Myocyte (in vitro differentiated cells): Measurements from ENCODE around the gene ZNF217. TPM values are rescaled to one million over a fixed set of nuclear protein-coding genes. Genes with fewer than 3 reads are reported as not detected.
"Not testable (repeated sequence)": the region's sequence is repeated elsewhere in the genome, so short reads cannot be mapped to it uniquely, and the experiment has no call there.

Source experiments
- DNase-seq: peaks from one replicate; pipeline ENCODE4 v3.0.0-alpha.2; 2012; ENCODE audit warnings: low read depth
- total RNA-seq: library from RNA; depleted of rRNA; stranded (reverse); fragments of >200 nt; gene quantifications from 2 replicates; pipeline ENCODE4 v1.2.3, GENCODE V29; 2014

ZNF217 gene
- total RNA-seq, 1 donor from 2014 or later = 25.1 TPM

DNA sequence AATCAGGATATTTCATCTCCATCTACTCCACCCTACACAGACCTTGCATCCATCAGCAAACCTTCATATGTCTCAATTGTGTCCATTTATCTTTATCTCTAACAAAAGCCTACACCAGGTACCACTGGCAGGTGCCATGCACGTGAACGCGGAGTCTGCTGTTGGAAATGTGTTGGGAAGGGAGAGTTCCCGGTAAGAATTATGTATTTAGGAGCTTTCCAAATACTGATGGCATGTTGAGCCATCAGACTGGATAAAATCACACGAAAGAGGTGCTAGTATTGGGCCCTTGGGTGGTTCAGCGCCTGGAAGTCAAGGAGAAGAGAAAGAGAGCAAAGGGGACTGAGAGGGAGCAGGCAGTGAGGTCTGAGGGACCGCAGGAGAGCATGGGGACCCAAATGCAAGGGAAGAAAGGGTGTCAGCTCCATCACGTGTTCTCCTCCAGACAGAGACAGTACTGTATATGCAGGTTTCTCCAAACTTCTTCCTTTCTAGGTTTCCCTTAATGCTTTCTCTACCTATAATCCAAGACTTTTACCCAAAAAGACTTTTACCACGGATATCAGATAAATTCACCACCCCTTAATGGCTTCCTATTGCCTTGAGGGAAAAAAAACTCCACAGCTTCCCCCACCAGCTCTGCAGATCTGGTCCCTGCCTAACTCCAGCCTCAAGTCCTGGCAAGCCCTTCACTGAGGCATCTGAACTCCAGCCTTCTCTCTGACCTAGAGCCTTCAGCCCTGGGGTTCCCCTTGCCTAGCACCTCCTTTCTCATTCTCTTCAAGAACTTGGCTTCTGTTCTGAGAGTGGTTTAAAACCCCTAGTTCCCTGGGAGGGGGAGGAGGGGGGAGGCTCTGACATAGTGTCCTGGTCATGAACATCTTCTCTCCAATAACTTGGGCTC, 4.8 kb upstream of the ZNF217 start:
- DNase-seq = no peak

DNA sequence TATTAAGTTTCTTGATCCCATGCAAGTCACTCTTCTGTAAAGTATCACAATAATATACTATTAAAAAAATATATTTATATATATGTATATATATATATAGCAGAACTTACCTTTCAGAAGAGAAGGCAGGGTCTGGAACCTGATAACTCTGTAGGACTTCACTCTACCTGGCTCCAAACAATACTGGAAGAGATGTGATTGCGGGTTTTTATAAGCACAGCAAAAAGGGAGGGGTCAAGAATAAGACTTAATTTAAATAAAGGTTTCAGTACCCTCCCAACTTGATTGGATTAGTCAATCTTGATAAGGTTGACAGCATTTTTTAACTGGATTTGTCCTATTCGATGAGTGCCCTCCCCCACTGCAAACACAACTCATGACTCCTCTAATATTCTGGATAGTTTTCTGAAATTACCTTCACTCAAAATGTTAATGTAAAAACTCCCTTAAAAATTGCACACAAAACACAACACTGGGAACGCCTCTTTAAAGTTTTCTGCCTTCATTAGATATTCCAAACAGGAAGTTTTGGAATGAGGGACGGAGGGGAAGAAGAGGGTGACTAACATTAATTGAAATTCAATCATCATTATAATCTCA, 4.0 kb upstream of the ZNF217 start:
- no peak for DNase-seq

DNA sequence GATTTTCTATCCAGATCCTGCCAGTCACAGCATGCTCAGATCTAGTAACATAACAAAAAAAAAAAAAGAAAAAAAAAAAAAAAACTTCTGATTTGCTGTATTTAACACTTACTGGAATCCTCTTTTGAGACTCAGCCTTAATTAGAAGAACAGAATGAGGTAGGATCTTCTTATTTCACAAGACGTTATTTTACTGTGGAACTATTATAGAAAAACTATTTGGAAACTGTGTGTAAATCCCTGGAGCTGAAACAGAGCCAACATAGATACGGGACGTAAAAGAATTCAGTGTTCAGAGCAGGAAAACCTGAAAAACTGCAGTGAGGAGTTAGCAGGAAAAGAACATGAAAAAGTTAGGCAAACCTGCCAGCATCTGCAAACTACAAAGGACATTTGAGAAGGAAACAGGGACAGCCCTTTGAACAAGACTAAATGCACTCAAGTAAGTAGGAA, 3.4 kb upstream of the ZNF217 start:
- DNase-seq = no peak

DNA sequence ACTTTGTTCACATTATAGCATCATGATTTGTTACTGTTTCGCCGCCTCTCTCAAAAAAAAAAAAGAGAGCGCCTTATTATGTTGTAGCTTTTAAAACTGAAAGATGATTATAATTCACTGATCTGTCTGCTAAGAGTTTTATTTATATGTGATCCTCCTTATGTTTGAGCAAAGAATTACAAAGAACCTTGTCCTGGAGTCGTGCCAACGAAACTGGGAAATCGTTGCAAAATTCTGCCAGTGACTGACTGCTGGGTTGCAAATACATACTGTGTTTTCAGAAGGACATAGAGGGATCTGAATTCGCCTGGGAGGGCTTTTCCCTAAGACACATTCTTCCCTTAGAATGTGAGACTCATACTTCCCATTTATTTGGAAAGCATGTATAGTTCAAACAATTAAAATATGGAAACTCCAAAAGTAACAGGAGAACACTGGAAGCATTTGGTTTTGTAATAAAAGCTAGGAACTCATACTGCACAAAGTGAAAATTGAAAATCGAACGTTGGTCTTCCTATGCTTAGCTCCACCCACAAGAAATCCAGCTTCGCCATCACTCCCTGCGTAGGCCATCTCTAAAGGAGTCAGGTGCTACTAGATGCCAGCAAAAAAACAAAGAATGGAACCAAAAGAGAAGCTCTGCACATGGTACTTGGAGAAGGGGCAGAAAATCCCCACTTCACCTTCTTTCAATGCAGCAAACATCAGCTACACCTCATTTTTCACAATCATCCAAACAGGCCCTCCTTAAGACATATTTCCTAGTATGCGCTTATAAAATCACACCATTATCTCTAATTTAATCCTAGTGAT, 2.8 kb upstream of the ZNF217 start:
- not testable (repeated sequence) for DNase-seq

DNA sequence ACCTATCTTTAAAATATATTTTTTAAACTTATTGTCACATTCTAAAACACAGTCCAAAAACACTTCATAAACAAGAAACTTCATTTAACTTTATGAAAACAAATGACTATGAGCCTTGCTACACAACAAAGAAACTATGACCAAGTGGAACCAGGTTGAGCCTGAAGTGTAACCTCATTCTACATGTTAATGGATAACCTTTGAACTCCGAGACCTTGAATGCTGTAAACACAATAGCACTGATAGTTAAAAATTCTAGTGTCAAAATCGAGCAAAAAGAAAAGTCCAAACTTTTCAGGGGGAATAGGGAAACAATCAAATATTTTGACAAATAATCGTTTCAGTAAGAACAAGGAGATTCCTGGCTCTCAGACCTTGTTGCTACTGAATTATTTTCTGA, 2.1 kb upstream of the ZNF217 start:
- DNase-seq = not testable (repeated sequence)

DNA sequence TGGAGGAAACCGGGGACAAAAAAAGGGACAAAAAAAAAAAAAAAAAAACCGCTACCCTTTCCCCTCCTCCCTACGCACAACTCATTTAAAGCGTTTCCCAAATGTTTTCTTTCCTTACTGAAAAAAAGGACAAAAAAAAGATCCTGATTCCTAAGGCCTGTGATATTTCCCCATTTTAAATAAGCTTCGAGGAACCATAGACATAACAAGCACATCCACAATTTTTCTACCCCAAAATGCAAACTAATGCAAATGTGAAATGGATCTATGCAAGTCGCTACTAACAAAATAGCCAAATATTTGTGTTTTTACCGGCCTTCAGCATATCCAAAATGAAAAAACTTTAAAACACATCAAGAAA, 1.4 kb upstream of the ZNF217 start:
- no peak for DNase-seq

DNA sequence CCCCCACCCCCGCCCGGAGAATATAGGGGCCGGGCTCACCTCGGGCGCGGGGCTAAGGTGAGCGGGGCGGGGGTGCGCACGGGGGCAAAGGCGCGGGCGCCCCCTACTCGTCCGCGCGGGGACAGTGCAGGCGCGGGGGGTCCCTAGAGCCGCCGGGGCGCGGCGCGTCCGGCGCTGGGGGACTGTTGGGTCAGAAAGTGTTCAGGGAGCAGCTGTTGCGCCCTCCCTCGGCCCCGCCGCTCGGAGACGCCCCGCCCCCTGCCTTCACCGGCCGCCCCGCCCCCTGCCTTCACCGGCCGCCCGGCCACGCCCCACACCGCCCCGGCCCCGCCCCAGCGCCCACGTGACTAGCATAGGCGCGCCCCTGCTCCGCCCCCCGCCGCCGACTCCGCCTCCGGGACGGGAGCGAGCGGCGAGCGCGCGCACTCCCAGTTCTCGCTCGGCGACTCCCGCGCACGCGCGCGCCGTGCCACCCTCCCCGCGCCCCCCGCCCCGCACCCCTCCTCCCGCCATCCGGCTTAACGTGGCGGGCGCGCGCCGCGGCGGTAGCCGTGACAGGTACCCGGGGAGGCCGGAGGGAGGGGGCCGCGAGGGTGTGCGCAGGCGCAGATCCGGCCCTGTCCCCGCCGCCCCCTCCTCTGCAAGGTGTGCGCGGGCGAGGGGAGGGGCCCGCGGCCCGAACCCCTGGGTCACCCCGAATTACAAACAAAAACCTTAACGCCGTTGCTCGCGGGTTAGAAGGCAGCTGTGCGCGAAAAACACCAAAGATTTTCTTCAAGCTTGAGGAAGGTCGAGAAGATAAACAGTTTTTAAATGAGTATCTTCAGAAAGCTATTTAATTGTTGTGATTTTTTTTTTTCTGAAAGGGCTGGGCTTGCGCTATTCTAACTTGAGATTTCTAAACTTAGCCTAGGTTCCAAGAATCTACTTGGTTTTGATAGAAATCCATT, 704 bp upstream of the ZNF217 start:
- peak; percentile 91 for DNase-seq

- DNase-seq = peak; percentile 58
Measured at GRCh38 chr20:53592992-53593465, 610 bp downstream of the ZNF217 start.

DNA sequence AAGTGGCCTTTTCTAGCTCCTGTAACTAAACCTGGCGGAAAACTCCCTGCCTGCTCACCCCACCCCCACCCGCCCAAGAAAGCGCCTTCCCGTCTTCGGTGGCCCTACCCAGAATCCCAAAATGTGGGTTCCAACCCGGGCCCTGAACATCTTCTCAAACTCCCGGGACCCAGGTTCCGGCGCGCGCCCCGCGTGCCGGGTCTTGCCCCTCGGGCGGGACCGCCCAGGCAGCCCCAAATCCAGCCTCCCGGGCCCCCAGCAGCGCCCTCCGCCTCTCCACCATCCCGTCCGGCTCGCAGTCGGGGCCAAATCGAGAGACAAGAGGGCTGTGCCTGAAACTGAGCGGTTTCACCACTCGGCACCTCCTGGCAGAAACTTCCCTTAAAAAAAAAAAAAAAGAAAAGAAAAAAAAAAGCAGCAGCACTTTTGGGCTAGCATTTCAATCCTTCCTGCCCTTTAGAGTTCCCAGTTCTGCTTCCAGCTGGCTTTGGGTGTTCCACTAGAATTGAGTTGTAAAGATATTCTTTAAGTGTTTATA, 1.1 kb downstream of the ZNF217 start:
- peak; percentile 81 for DNase-seq

GRCh38 chr20:53591941-53592441, 1.6 kb downstream of the ZNF217 start:
- peak; percentile 30 for DNase-seq

- DNase-seq = peak; percentile 29
Measured at GRCh38 chr20:53591206-53591741, 2.4 kb downstream of the ZNF217 start.

DNA sequence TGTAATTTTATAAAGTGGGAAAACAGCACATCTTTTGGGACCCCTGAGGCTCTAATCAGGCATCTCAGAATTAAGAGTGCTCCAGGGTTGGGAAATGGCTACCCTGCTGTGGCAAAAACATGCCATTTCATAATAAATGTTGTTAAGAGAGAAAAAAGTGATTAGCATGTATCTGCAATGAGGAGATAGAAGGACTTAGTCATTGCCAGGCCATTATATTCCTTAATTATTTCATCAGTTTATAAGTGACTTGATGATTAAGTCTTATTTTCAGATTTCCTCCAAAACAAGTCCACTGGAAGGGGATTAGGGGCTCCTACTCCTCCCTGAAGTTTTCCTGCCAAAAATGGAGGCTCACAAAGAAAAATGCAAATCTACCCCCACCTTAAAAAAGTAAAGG, 3.0 kb downstream of the ZNF217 start:
- peak; percentile 18 for DNase-seq

DNA sequence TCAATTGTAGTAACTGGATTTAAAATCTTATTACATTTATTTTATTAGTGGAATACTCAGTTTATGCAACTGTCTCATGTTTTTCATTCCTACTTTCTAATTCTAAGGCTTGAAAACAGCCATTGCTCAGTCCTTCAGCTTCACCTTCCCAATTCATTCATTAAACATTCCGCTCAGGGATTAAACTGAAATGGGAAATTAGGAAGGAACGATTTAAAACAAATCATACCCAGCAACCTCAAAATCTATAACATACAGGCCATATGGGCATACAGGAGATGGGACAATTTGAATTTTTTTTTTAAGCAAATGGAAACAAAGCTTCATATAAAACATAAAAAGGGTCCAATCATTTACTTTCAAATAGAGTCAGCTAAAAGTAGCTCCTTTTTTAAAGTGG, 3.5 kb downstream of the ZNF217 start:
- DNase-seq = not testable (repeated sequence)

- DNase-seq = peak; percentile 20
Measured at GRCh38 chr20:53589321-53590065, 4.1 kb downstream of the ZNF217 start.

DNA sequence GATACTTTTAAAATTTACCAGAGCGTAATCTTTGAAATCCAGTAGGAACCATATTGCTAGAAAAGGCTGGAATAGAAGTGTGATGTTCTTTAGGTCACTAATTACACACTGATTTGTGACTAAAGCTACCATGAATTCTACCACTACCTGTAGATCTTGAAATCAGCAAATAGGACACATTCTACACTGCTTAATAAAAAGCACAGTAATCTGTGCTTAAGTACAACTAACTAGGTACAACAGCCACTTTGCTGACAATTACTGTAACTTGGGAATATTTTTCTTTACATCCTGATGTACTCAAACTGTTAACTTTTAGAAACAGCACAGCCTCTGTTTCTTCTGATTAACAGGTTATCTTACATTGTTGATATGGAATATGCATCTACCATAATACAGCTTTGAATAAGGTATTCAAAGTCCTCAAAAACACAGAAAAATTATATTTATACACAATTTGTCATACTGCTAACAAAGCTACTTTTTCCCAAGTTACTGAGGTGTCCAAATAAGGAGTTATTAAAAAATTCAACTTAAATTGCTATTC, 6.4 kb downstream of the ZNF217 start:
- DNase-seq = not testable (repeated sequence)

DNA sequence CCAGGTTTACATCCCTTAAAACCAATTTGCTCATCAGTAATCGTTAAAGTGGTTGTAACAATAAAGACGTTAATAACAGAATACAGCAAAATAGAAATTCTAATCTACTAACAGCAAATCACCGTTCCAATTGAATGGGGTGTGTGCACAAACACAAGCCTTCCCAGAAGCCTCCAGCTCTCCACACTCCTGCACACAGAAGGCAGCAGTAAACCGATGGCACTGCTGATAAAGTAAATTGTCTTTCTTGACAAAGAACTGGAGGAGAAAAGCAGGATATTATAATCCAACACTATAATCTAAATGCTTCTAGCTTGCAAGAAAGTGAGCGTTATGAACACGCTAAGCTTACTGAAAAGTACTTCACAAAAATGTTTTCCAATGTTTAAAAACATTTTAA, 7.0 kb downstream of the ZNF217 start:
- no peak for DNase-seq

DNA sequence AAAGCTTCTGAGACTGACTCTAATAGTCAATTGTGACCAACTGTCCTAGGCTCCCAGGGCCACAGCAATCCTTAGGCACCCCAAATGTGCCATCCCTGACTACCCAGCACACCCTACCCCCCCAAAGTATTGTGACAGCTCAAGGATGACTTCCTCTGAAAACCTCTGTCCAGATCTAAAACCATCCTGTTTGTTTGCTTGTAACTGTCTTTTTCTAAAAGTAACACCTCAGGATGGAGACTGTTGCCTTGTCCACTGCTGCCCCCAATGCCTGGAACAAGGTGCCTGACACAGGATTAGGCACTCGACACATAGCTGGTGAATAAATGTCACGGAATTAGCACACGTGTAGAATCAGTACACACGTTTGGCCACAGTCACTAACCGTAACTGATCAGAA, 7.7 kb downstream of the ZNF217 start:
- DNase-seq = not testable (repeated sequence)

GRCh38 chr20:53585004-53585569, 8.6 kb downstream of the ZNF217 start:
- not testable (repeated sequence) for DNase-seq
